NCI-H187 treated with DMSO at 0.1 percent for 48 hours (cell line): ENCODE data around the gene MIGA1.

Source experiments
- DNase-seq: peaks from one replicate; lab custom pipeline; 2025; lab: John Stamatoyannopoulos, UW

MIGA1 gene

GRCh38 chr1:77850082-77850481, 70.6 kb downstream of the MIGA1 start:
- DNase-seq, result no peak

- DNase-seq, result no peak
Observed at GRCh38 chr1:77857552-77857951, 78.1 kb downstream of the MIGA1 start.

- DNase-seq, result no peak
Observed at GRCh38 chr1:77858725-77859124, 79.3 kb downstream of the MIGA1 start.

- no peak for DNase-seq
Observed at GRCh38 chr1:77859248-77859647, 79.8 kb downstream of the MIGA1 start.

GRCh38 chr1:77866296-77866695, 86.8 kb downstream of the MIGA1 start:
- no peak for DNase-seq

- DNase-seq, result no peak
Observed at GRCh38 chr1:77872645-77873044, 93.2 kb downstream of the MIGA1 start.

- DNase-seq, result no peak
Observed at GRCh38 chr1:77873461-77873860, 94.0 kb downstream of the MIGA1 start.

GRCh38 chr1:77874804-77875445, 95.5 kb downstream of the MIGA1 start:
- DNase-seq, result no peak

GRCh38 chr1:77876884-77877283, 97.4 kb downstream of the MIGA1 start:
- no peak for DNase-seq

GRCh38 chr1:77881061-77881460, 101.6 kb downstream of the MIGA1 start:
- no peak for DNase-seq

GRCh38 chr1:77882411-77882810, 103.0 kb downstream of the MIGA1 start:
- DNase-seq, result no peak

GRCh38 chr1:77888081-77888780, 108.8 kb downstream of the MIGA1 start, which contains the start of gene NEXN:
TSS of gene NEXN (plus strand) at chr1:77888624. CDS start at chr1:77916107, 27,483 bp downstream.
- no peak for DNase-seq

GRCh38 chr1:77888781-77889642, 109.6 kb downstream of the MIGA1 start:
- DNase-seq, result no peak

GRCh38 chr1:77889671-77890070, 110.2 kb downstream of the MIGA1 start:
- DNase-seq, result no peak

- no peak for DNase-seq
Observed at GRCh38 chr1:77891200-77891599, 111.8 kb downstream of the MIGA1 start.

GRCh38 chr1:77899647-77900320, 120.3 kb downstream of the MIGA1 start:
- no peak for DNase-seq

- no peak for DNase-seq
Observed at GRCh38 chr1:77900687-77901293, 121.3 kb downstream of the MIGA1 start.

- no peak for DNase-seq
Observed at GRCh38 chr1:77905603-77906002, 126.2 kb downstream of the MIGA1 start.

- DNase-seq, result no peak
Observed at GRCh38 chr1:77906019-77906545, 126.6 kb downstream of the MIGA1 start.

GRCh38 chr1:77906624-77907023, 127.2 kb downstream of the MIGA1 start:
- DNase-seq, result no peak

GRCh38 chr1:77910116-77910515, 130.7 kb downstream of the MIGA1 start:
- DNase-seq, result no peak
